Bronchial epithelial cell (primary cell): ENCODE measurements around the gene DOCK1. TPM values are rescaled to one million over a fixed set of nuclear protein-coding genes. Genes with fewer than 3 reads are reported as not detected.

ENCODE experiments used
- DNase-seq: peaks from one replicate; pipeline ENCODE4 v3.0.0-alpha.2; 2010; ENCODE audit warnings: low read depth
- FAIRE-seq: peaks from 2 replicates; lab custom pipeline; 2011; peaks lifted over from hg19 to GRCh38; lab: Jason Lieb, UNC
- H3K27me3 ChIP-seq: 2 replicates; pipeline ENCODE4 v1.5.1; 2011; ENCODE audit warnings: low read length; ENCODE audit not compliant: control insufficient read depth, insufficient read depth
- H3K36me3 ChIP-seq: 2 replicates; pipeline ENCODE4 v1.5.1; 2011; ENCODE audit warnings: low read length; ENCODE audit not compliant: control insufficient read depth, insufficient read depth
- H3K4me3 ChIP-seq: 2 replicates; pipeline ENCODE4 v1.5.1; 2011; ENCODE audit warnings: mild to moderate bottlenecking, low read depth, low read length, control low read depth
- CTCF ChIP-seq: IDR thresholded peaks from 2 replicates; pipeline ENCODE4 v1.5.1; 2011; ENCODE audit warnings: mild to moderate bottlenecking, moderate library complexity, low read length, control low read depth, inconsistent platforms; ENCODE audit not compliant: insufficient read depth, severe bottlenecking
- total RNA-seq: library from RNA; depleted of rRNA; stranded (reverse); fragments of >200 nt; gene quantifications from 2 replicates; pipeline ENCODE4 v1.2.1, GENCODE V29; 2014

DOCK1 gene
- total RNA-seq, 1 donor from 2014 or later, result 173 TPM

- H3K36me3 ChIP-seq, result peaks cover 4% of the 10 kb centered on the region
- FAIRE-seq (no peak), DNase-seq (no peak)
- no peaks in the 10 kb centered on the region for H3K27me3 ChIP-seq
- no peak for TF ChIP-seq CTCF
- H3K4me3 ChIP-seq, result no peak overlapping the region
Measured at GRCh38 chr10:127426746-127427145, 521.5 kb downstream of the DOCK1 start.

- no peak for FAIRE-seq
Measured at GRCh38 chr10:127427926-127428325, 522.7 kb downstream of the DOCK1 start.

GRCh38 chr10:127428385-127428980 is 523.3 kb downstream of the DOCK1 start:
- Histone ChIP-seq H3K27me3 (no peaks in the 10 kb centered on the region), H3K4me3 (no peak overlapping the region), H3K36me3 (peaks cover 2% of the 10 kb centered on the region)
- no peak for DNase-seq
- no peak for TF ChIP-seq CTCF
- peak; percentile 75 for FAIRE-seq

More at GRCh38 chr10:127427926-127428325, 522.7 kb downstream of the DOCK1 start:
- Histone ChIP-seq H3K4me3 (no peak overlapping the region), H3K27me3 (no peaks in the 10 kb centered on the region), H3K36me3 (peaks cover 4% of the 10 kb centered on the region)
- no peak for TF ChIP-seq CTCF
- no peak for DNase-seq

- FAIRE-seq (no peak), DNase-seq (no peak)
- no peaks in the 10 kb centered on the region for H3K27me3 ChIP-seq
- H3K4me3 ChIP-seq, result no peak overlapping the region
- H3K36me3 ChIP-seq, result peaks cover 4% of the 10 kb centered on the region
- no peak for TF ChIP-seq CTCF
Measured at GRCh38 chr10:127429601-127430312, 524.5 kb downstream of the DOCK1 start.

GRCh38 chr10:127431525-127431924 is 526.3 kb downstream of the DOCK1 start:
- Histone ChIP-seq H3K4me3 (no peak overlapping the region), H3K27me3 (no peaks in the 10 kb centered on the region), H3K36me3 (peaks cover 4% of the 10 kb centered on the region)
- FAIRE-seq (no peak), DNase-seq (no peak)
- TF ChIP-seq CTCF, result no peak
